ENCODE measurements around the gene IQSEC1. TPM values are rescaled to one million over a fixed set of nuclear protein-coding genes. Genes with fewer than 3 reads are reported as not detected.

The IQSEC1 gene
- total RNA-seq, 1 donor from 2014 or later, result 31.3 TPM

DNA sequence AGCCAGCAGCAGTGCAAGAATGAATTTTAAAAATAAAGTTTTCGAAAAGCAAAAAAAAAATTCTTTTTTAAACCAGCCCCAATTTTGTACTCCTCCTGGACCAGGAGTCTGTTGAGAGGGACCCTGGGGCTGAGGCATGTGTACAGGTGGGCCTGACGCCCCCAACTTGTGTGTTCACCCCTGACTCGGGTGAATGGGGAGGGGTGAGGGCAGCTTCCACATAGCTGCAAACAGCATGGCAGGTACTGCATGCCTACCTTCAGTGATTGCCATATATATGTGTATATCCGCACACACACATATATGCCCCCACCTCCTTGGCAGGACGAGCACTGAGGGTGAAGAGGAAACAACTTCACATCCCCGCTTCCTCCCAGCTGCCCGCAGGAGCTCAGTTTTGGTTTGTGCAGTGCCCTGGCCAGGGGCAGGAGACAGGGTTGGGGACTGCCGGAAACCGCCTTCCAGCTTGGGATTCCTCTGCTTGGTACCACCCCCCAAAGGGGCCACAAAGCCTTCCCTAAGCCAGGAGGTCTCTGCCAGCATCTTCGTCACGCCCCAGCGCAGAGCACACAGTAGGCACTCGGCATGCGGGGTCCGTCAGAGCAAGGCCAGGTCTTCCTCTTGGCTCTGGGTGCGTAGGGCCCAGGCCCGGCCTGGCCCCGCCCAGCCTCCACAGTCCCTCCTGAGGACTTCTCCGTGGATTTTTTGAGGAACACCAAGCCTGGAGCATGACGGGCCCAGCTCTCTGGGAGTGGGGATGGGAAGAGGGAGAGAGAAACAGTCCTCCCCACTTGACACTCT is 170.0 kb downstream of the IQSEC1 start:
- Mint-ChIP-seq H3K27me3 (ENCODE audit: low read depth) (no peaks in the 10 kb centered on the region), H3K4me3 (no peak overlapping the region), H3K27ac (ENCODE audit: unreplicated experiment) (no peak overlapping the region), H3K4me1 (no peaks in the 10 kb centered on the region), H3K9me3 (no peaks in the 10 kb centered on the region), H3K36me3 (ENCODE audit: low read depth) (peaks cover 6% of the 10 kb centered on the region)
- TF ChIP-seq, protein P1, sequence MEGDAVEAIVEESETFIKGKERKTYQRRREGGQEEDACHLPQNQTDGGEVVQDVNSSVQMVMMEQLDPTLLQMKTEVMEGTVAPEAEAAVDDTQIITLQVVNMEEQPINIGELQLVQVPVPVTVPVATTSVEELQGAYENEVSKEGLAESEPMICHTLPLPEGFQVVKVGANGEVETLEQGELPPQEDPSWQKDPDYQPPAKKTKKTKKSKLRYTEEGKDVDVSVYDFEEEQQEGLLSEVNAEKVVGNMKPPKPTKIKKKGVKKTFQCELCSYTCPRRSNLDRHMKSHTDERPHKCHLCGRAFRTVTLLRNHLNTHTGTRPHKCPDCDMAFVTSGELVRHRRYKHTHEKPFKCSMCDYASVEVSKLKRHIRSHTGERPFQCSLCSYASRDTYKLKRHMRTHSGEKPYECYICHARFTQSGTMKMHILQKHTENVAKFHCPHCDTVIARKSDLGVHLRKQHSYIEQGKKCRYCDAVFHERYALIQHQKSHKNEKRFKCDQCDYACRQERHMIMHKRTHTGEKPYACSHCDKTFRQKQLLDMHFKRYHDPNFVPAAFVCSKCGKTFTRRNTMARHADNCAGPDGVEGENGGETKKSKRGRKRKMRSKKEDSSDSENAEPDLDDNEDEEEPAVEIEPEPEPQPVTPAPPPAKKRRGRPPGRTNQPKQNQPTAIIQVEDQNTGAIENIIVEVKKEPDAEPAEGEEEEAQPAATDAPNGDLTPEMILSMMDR (conservative IDR thresholded peaks at IDR 0.05), result no peak
- no peak for DNase-seq (ENCODE audit: low read depth, low spot score)

DNA sequence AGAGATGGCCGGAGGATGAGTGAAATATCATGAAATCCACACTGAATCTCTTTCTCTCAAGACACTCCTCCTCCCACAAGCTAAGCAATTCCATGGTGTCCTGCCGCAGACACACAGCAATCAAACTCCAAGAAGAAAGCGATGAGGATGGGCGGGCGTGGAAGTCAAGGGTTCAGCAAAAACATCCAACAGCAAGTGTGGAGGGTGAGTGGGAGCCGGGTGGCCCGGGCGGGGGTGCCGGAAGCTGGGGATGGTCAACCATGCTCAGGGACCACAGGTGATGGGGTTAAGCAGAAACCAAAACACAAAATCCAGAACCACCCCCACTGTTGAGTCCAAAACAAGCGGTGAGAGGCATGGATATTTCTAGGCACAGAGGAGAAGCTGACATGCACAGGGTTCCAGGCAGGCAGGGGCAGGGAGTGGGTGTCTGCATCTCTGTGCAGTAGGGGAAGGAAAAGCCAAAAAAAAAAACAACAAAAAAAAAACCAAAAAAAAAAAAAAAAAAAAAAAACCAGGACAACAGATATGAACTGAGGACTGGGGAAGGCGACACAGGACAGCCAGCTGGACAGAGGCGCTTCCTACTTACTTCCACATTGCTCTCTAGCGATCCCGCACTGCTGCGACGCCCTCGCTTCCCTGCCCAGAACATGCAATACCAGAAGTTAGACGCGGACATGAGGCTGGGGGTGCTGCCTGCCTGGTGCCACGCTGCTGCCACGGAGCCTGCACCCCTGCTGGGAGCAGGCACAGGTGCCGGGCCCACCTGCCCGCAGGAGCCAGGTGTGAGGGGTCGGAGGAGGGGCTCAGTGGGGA is 170.8 kb downstream of the IQSEC1 start:
- TF ChIP-seq, protein P1 (conservative IDR thresholded peaks at IDR 0.05), result no peak
- peak overlapping the region; percentile 50 for H3K27ac Mint-ChIP-seq (ENCODE audit: unreplicated experiment)
- no peaks in the 10 kb centered on the region for H3K9me3 Mint-ChIP-seq
- H3K4me3 Mint-ChIP-seq, result no peak overlapping the region
- DNase-seq (ENCODE audit: low read depth, low spot score), result no peak
- H3K4me1 Mint-ChIP-seq, result no peaks in the 10 kb centered on the region
- H3K27me3 Mint-ChIP-seq (ENCODE audit: low read depth), result no peaks in the 10 kb centered on the region
- H3K36me3 Mint-ChIP-seq (ENCODE audit: low read depth), result peaks cover 6% of the 10 kb centered on the region

DNA sequence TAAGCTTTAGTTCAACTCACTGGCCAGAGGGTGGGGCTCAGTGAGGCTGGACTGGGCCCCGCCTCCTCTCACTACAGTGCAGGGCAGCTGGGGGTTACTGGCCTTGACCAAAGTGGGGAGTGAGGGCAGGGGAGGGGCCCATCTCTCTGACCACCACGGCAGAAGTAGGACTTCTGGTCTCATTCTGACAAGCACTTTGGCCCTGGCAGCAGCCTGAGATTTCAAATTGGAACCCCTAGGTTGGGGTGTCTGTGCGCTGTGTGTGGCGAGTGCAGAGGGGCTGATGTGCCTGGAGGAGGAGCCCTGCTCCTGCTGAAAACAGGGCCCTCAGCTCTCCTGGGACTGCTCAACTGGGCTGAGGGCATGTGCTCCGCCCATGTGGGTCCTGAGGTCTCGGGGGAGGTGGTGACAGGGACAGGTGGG is 171.6 kb downstream of the IQSEC1 start:
- no peak overlapping the region for H3K4me3 Mint-ChIP-seq
- H3K36me3 Mint-ChIP-seq (ENCODE audit: low read depth), result peaks cover 6% of the 10 kb centered on the region
- no peak for DNase-seq (ENCODE audit: low read depth, low spot score)
- H3K9me3 Mint-ChIP-seq, result no peaks in the 10 kb centered on the region
- peak overlapping the region; percentile 50 for H3K27ac Mint-ChIP-seq (ENCODE audit: unreplicated experiment)
- no peaks in the 10 kb centered on the region for H3K27me3 Mint-ChIP-seq (ENCODE audit: low read depth)
- TF ChIP-seq, protein P1 (conservative IDR thresholded peaks at IDR 0.05), result no peak
- H3K4me1 Mint-ChIP-seq, result no peaks in the 10 kb centered on the region

DNA sequence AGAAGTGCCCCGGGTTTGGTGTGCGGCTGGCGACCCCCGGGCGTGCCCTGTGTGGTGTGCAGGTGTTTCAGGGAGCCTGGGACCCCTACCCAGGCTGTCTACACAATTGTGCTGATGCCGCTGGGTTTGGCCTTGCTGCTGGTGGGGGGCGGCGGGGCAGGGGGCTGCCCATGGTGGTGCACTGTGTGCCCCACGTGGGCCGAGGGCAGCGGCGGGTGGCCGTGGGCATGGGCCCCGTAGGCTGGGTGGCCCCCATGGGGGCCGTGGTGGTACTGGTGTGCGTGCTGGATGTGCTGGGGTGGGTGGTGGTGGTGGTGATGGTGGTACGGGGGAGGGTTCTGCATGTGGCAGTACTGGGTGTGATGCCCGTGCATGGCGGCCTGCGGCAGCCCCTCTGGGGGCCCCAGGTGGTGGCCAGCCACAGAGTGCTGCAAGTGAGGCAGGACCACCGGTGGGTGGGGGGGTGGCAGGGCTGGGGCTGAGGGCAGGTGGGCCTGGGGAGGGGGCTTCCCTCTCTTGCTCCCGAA is 172.3 kb downstream of the IQSEC1 start:
- DNase-seq (ENCODE audit: low read depth, low spot score), result no peak

More for the DNA sequence above, 172.3 kb downstream of the IQSEC1 start:
- Mint-ChIP-seq H3K36me3 (ENCODE audit: low read depth) (peaks cover 6% of the 10 kb centered on the region), H3K4me3 (no peak overlapping the region), H3K27ac (ENCODE audit: unreplicated experiment) (no peak overlapping the region), H3K4me1 (no peaks in the 10 kb centered on the region), H3K9me3 (no peaks in the 10 kb centered on the region), H3K27me3 (ENCODE audit: low read depth) (no peaks in the 10 kb centered on the region)
- TF ChIP-seq, protein P1 (conservative IDR thresholded peaks at IDR 0.05), result no peak
